HepG2 (cell line): ENCODE measurements around the gene ORC2. TPM values are rescaled to one million over a fixed set of nuclear protein-coding genes. Genes with fewer than 3 reads are reported as not detected.

Experiments used
- AKNA ChIP-seq: sonication (generic); formaldehyde crosslinking; IDR thresholded peaks from 2 replicates; pipeline ENCODE4 v1.4.0; 2020; ENCODE audit warnings: missing genetic modification reagents, borderline replicate concordance
- FOXO4 ChIP-seq: sonication (generic); formaldehyde crosslinking; conservative IDR thresholded peaks from 2 replicates; pipeline ENCODE4 v1.8.1; 2023; ENCODE audit warnings: missing genetic modification reagents
- GLI4 ChIP-seq: sonication (generic); formaldehyde crosslinking; IDR thresholded peaks from 2 replicates; pipeline ENCODE4 v1.5.1; 2020; ENCODE audit warnings: missing genetic modification reagents, mild to moderate bottlenecking, moderate library complexity, borderline replicate concordance
- HHEX ChIP-seq: IDR thresholded peaks from 2 replicates; pipeline ENCODE4 v1.6.1; 2016; ENCODE audit warnings: control low read depth
- HNRNPK ChIP-seq: fragments of 200-400 bp; formaldehyde crosslinking; IDR thresholded peaks from 2 replicates; pipeline ENCODE4 v1.6.1; 2018; ENCODE audit warnings: low read length, low read depth, moderate library complexity, mild to moderate bottlenecking; ENCODE audit not compliant: poor library complexity, severe bottlenecking
- HNRNPL ChIP-seq: fragments of 200-400 bp; formaldehyde crosslinking; IDR thresholded peaks from 2 replicates; pipeline ENCODE4 v1.6.1; 2017; ENCODE audit warnings: mild to moderate bottlenecking, low read depth, low read length
- IRF1 ChIP-seq: sonication (generic); formaldehyde crosslinking; IDR thresholded peaks from 2 replicates; pipeline ENCODE4 v1.4.0; 2020; ENCODE audit warnings: low read depth, mild to moderate bottlenecking, missing genetic modification reagents
- KMT2B ChIP-seq: IDR thresholded peaks from 2 replicates; pipeline ENCODE4 v1.6.1; 2016; ENCODE audit warnings: missing genetic modification reagents, missing compliant biosample characterization
- PLSCR1 ChIP-seq: sonication (generic); formaldehyde crosslinking; IDR thresholded peaks from 2 replicates; pipeline ENCODE4 v1.5.0; 2020; ENCODE audit warnings: missing genetic modification reagents, mild to moderate bottlenecking, borderline replicate concordance
- RFX5 ChIP-seq: IDR thresholded peaks from 2 replicates; pipeline ENCODE4 v1.6.1; 2011; ENCODE audit warnings: low read depth, low read length, improper control_type of control experiment
- SKI ChIP-seq: fragments of 450-650 bp; IDR thresholded peaks from one replicate; pipeline ENCODE4 v1.6.1; 2018; ENCODE audit warnings: mild to moderate bottlenecking; ENCODE audit not compliant: partially characterized antibody
- SMARCC2 ChIP-seq: fragments of 450-650 bp; IDR thresholded peaks from 2 replicates; pipeline ENCODE4 v1.6.1; 2017; ENCODE audit warnings: antibody characterized with exemption, mild to moderate bottlenecking
- SUZ12 ChIP-seq: fragments of 150-350 bp; IDR thresholded peaks from 2 replicates; pipeline ENCODE4 v1.6.1; 2014; ENCODE audit warnings: low read depth, low read length
- ZNF350 ChIP-seq: sonication (generic); formaldehyde crosslinking; IDR thresholded peaks from 2 replicates; pipeline ENCODE4 v1.4.0; 2020; ENCODE audit warnings: mild to moderate bottlenecking, low read depth, missing genetic modification reagents, borderline replicate concordance
- ZNF543 ChIP-seq: sonication (generic); formaldehyde crosslinking; IDR thresholded peaks from 2 replicates; pipeline ENCODE4 v1.4.0; 2020; ENCODE audit warnings: mild to moderate bottlenecking, missing genetic modification reagents
- ZNF598 ChIP-seq: sonication (generic); formaldehyde crosslinking; IDR thresholded peaks from 2 replicates; pipeline ENCODE4 v1.5.1; 2020; ENCODE audit warnings: mild to moderate bottlenecking, missing genetic modification reagents, borderline replicate concordance
- ZNF615 ChIP-seq: sonication (generic); formaldehyde crosslinking; IDR thresholded peaks from 2 replicates; pipeline ENCODE4 v1.5.0; 2020; ENCODE audit warnings: mild to moderate bottlenecking, missing genetic modification reagents, borderline replicate concordance
- ZNF619 ChIP-seq: sonication (generic); formaldehyde crosslinking; IDR thresholded peaks from 2 replicates; pipeline ENCODE4 v1.4.0; 2020; ENCODE audit warnings: mild to moderate bottlenecking, missing genetic modification reagents
- ZNF629 ChIP-seq: sonication (generic); formaldehyde crosslinking; conservative IDR thresholded peaks from 2 replicates; pipeline ENCODE4 v1.5.0; 2020; ENCODE audit warnings: missing genetic modification reagents
- ZNF720 ChIP-seq: sonication (generic); formaldehyde crosslinking; IDR thresholded peaks from 2 replicates; pipeline ENCODE4 v1.4.0; 2020; ENCODE audit warnings: missing genetic modification reagents
- ZNF781 ChIP-seq: sonication (generic); formaldehyde crosslinking; IDR thresholded peaks from 2 replicates; pipeline ENCODE4 v1.5.1; 2020; ENCODE audit warnings: borderline replicate concordance, mild to moderate bottlenecking, missing genetic modification reagents; ENCODE audit errors: not compliant biosample characterization
- polyA plus RNA-seq, 8 experiments: library from polyadenylated mRNA; depleted of rRNA in 3 of 8; stranded (reverse) in 7 of 8; unstranded in 1 of 8; fragments of >200 nt; fragmentation: Illumina TruSeq in 4 of 8; extraction: Trizol in 4 of 8; gene quantifications; 2 replicates each; pipeline versions ENCODE4 v1.2.1 to v1.2.3, GENCODE V29; 2011 to 2016; ENCODE audit warnings: low read depth in 4 of 8, missing spikeins in 1 of 8, mixed read lengths in 1 of 8; ENCODE audit not compliant: insufficient read depth in 1 of 8
- total RNA-seq, 5 experiments: library from RNA; depleted of rRNA; stranded (reverse); fragments of >200 nt; fragmentation: Illumina TruSeq; extraction: Trizol; gene quantifications; 2 replicates each; pipeline ENCODE4 v1.2.3, GENCODE V29; 2016; ENCODE audit warnings: low read depth in 1 of 5

The ORC2 gene
- total and polyA plus RNA-seq, 2 of the 13 experiments (the other 11 are each of a cell fraction or from before 2014, with no cell fraction given): 19.3 to 73.5 TPM

- TF ChIP-seq AKNA (CRISPR knock-in tag) (peak; percentile 91; the same call in 1 of the 2 replicates), ZNF615 (CRISPR knock-in tag) (peak; percentile 78; the same call in 1 of the 2 replicates), SKI (peak; percentile 83), GLI4 (CRISPR knock-in tag) (peak; percentile 95), SUZ12 (no peak), ZNF781 (CRISPR knock-in tag) (peak; percentile 93), HNRNPL (peak; percentile 67; the same call in 1 of the 2 replicates), SMARCC2 (no peak), HHEX (CRISPR knock-in tag) (no peak), ZNF720 (CRISPR knock-in tag) (peak; percentile 86; the same call in 1 of the 2 replicates), FOXO4 (CRISPR knock-in tag) (peak; percentile 99), ZNF629 (CRISPR knock-in tag) (peak; percentile 40; the same call in 1 of the 2 replicates), ZNF350 (CRISPR knock-in tag) (peak; percentile 95), ZNF598 (CRISPR knock-in tag) (no peak), ZNF619 (CRISPR knock-in tag) (no peak), IRF1 (CRISPR knock-in tag) (peak; percentile 85; the same call in 1 of the 2 replicates), RFX5 (peak; percentile 68; the same call in 1 of the 2 replicates), PLSCR1 (peak; percentile 58), HNRNPK (peak; percentile 80), ZNF543 (CRISPR knock-in tag) (peak; percentile 97), KMT2B (CRISPR knock-in tag) (peak; percentile 97)
Measured at GRCh38 chr2:200864176-200865034, 99.1 kb downstream of the ORC2 start, which contains the start of gene CLK1 (continued).
